Thyroid gland (tissue), 4 donors: ENCODE results near the gene PIGV.

ENCODE experiments used
- CTCF ChIP-seq, 6 experiments: fragments of 200-600 bp in 3 of 6; fragments of 450-650 bp in 3 of 6; sonication (generic) in 3 of 6; IDR thresholded peaks; one replicate each; pipeline ENCODE4 v1.5.1; 2016 to 2019; ENCODE audit warnings: antibody characterized with exemption in 6 of 6, mild to moderate bottlenecking in 2 of 6, inconsistent platforms in 1 of 6, moderate library complexity in 1 of 6
- POLR2A ChIP-seq, 2 donors: fragments of 450-650 bp; IDR thresholded peaks; one replicate each; pipeline ENCODE4 v1.6.1; 2017; ENCODE audit warnings: antibody characterized with exemption in 2 of 2, mild to moderate bottlenecking in 2 of 2, moderate library complexity in 1 of 2

- no peak for TF ChIP-seq CTCF (IDR thresholded peaks at IDR 0.05)
- no peak for TF ChIP-seq POLR2A (IDR thresholded peaks at IDR 0.05)
Observed at GRCh38 chr1:26771285-26771642, 16.5 kb upstream of the PIGV start.
